Stimulated activated CD4-positive, alpha-beta T cell treated with anti-CD3 and anti-CD28 coated beads, TNF-alpha, amount 100 ng/mL, for 24 hours (primary cell): ENCODE data around the gene CLCN3.
A peak's percentile ranks its signal among the peaks of the same experiment; 100 is the strongest.
"Not testable (repeated sequence)": the region's sequence is repeated elsewhere in the genome, so short reads cannot be mapped to it uniquely, and the experiment has no call there.

Experiments
- DNase-seq, 3 experiments: peaks; one replicate each; pipeline ENCODE4 v3.0.0-alpha.2; 2020; ENCODE audit warnings: low read depth in 3 of 3

CLCN3 gene

GRCh38 chr4:169655401-169655800 lies 35.0 kb downstream of the CLCN3 start:
- DNase-seq, result no peak

GRCh38 chr4:169657470-169658107 lies 37.2 kb downstream of the CLCN3 start:
- no peak for DNase-seq

- DNase-seq, result no peak
Measured at GRCh38 chr4:169658196-169658595, 37.8 kb downstream of the CLCN3 start.

DNA sequence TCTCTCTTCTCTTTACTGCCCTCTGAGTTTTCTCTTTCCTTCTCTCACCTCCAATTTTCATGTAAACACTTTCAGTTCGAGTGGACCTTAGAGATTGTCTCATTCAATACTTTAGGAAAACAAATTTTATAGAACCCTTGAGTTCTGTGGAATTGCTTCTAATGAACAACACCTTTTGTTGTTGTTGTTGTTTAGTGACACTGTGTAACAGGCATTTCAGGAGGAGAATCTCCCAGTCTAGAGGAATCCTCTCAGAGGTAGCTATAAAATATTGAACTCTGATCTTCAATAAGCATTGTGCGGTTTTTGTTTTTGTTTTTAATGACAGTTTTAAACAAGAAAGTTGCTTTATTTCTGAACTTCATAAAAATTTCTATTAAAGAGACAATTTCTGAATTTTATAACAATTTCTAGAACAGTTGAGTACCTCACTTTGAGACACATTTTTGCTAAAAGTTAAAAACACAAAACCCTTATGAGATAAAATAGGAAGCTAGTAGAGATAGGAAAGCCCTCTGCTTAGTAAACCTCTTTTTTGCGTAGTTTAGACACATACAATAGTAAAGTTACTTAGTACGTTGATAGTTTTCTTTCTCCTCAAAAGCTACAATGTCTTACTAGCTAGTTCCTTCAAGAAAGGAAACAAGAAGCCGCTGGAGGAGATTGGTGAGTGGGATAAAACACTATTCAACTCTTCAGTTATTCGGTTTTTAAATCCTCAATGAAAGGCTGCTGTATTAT lies 38.8 kb downstream of the CLCN3 start:
- no peak for DNase-seq

DNA sequence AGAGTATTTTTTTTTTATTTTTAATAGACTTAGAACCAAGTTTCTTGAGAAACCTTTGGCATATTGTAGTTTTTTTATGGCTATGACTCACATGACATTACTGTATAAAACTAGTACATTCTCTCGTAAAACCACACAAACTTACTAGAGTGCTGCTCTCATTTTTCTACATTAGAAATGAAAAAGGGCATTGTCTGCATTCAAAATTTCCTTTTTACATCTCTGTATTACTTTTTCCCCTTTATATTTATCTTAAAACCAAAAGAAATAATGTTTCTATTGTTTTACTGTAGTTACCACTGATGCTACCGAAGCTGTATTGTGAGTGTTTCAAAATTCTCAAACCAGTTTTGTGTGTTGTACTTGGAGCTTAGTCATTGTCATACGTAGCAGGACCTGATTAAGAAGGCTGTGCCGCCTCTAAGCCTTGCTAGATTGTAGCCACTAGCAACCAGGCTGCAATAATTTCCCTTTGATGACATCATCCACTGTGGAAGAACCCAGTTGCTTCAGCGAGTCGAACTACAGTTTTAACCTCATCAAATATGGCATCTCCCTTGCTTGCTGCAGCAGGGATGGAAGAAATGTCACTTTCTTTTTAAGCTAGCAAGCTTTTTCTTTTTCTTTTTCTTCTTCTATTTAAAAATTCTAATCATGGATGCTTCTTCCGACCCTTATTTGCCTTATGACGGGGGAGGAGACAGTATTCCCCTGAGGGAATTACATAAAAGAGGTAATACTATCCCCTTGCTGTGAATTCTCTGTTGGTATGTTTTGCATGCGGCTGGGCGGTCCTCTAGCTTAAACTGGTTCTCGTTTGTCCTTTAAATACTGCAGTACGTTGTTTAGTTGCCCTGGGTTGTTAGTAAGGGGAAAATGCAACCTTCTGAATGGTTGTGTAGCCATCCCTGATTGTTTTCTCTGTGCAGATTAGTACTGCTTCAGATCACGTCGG lies 39.6 kb downstream of the CLCN3 start:
- peak; percentile 35 to 54 (median 50) for DNase-seq

DNA sequence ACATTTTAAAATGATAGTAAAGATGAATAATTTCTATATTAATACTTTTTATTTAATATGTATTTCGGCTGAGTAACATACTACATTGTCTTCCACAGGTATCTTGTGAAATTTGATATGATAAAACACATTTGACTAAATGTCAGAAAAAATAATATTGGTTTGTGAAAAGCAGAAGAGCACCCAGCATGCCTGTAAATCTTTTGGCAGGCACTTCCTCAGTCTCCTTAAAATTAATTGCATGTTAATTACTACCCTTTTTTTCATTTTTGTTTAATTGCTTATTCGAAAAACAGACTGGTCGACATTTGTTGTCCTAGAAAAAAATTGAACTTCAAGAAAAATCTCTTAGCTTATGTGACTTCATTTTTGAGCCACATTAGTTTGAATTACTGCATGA lies 40.6 kb downstream of the CLCN3 start:
- DNase-seq, result no peak

DNA sequence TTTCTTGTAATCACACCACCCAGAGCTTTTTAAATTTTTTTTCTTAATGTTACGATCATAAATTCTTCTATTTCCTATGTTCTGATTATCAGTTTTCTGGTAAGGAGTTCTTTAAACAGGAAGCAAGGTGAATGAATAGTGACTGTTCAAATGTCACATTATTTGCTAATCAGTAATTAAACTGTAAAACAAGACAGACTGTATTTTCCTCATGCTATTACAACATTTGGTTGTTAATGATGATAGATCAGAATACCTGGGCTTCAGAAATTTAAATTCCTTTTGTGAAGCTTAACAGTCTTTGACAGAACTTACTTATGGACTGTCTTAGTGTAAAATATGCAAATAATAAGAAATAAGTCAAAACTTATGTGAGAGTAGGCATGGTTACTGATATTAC lies 41.4 kb downstream of the CLCN3 start:
- DNase-seq, result no peak

DNA sequence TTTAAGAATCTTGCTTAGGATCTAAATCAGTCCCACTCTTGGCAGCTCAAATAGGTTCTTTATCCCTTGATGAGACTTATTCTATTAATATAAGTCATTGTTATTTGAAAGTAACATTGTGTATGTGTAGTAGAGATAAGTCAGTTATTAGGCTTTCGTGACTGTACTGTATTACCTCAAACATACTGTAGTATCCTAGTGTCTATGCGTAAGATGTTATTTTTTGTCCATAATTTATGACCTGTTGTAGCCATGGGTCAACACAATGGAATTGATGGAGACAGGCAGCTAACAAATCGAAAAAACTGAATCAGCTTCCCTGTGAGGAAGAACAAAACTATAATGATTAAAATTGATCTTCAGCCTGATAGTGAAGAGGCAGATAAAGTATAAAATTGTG lies 41.8 kb downstream of the CLCN3 start:
- DNase-seq, result no peak

DNA sequence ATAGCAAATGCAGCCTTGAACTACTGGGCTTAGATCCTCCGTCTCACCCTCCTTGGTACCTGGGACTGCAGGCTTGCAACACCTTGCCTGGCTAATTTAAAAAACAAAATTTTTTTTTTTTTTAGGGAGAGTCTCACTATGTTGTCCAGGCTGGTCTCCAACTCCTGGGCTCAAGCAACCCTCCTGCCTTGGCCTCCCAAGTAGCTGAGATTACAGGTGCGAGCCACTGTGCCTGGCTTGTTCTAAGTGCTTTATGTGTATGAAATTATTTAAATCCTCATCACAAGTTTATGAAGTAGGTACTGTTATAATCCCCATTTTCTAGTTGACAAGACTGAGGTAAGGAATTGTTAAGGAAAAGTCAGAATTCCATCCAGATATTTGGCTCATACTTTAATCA lies 43.0 kb downstream of the CLCN3 start:
- no peak for DNase-seq

- no peak for DNase-seq
Measured at GRCh38 chr4:169663831-169664230, 43.5 kb downstream of the CLCN3 start.

- no peak for DNase-seq
Measured at GRCh38 chr4:169664615-169665014, 44.2 kb downstream of the CLCN3 start.

GRCh38 chr4:169665046-169665737 lies 44.8 kb downstream of the CLCN3 start:
- DNase-seq, result no peak

DNA sequence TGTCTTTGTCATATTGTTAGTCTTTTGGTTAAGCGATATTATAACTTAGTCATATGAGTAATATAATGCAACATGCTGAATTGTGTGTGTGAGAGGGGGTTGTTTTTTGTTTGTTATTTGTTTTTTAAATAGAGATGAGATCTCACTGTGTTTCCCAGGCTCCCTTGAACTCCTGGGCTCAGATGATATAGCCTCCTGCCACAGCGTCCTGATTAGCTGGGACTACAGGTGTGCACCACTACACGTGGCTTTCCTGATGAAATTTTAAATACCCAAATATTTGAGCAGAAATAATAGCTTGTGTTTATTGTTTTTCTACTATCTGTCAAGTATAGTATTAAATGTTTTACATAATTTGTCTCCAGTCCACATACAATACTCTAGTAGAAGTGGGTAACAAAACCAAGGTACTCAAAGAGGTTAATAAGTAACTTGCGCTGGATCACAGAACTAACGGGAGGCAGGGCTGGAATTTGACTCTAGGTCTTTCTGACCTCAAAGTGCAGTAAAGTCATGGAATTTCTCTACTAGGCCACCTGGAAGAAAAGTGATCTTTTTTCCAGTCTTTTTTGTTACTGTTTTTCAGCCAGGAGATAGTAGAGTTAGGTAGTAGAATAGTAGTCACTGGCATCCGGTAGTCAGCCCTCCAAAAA lies 47.8 kb downstream of the CLCN3 start:
- DNase-seq, result no peak

GRCh38 chr4:169675825-169676224 lies 55.4 kb downstream of the CLCN3 start:
- no peak for DNase-seq

GRCh38 chr4:169677150-169677748 lies 56.9 kb downstream of the CLCN3 start:
- no peak for DNase-seq

GRCh38 chr4:169678486-169678885 lies 58.1 kb downstream of the CLCN3 start:
- DNase-seq, result not testable (repeated sequence)

GRCh38 chr4:169678951-169679591 lies 58.7 kb downstream of the CLCN3 start:
- DNase-seq, result not testable (repeated sequence)

GRCh38 chr4:169682372-169683047 lies 62.1 kb downstream of the CLCN3 start:
- no peak for DNase-seq

DNA sequence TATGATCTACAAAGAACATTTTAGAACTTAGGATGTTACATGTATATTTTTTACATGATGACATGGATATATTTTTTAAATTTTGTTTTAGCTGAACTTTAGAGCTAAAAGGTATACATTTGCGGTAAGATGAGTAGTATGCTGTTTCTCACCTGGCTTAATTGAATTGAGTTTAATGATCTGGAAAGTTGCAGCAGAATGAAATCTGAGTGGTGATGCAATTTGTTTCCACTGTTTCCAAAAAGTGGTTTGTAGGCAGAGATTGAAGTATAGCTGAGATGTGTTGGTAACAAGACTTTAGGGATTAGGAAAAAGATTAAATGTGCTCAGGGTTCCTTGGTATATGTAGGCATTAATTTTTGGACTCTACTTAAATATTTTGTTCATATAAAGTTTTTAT lies 69.3 kb downstream of the CLCN3 start:
- DNase-seq, result no peak

DNA sequence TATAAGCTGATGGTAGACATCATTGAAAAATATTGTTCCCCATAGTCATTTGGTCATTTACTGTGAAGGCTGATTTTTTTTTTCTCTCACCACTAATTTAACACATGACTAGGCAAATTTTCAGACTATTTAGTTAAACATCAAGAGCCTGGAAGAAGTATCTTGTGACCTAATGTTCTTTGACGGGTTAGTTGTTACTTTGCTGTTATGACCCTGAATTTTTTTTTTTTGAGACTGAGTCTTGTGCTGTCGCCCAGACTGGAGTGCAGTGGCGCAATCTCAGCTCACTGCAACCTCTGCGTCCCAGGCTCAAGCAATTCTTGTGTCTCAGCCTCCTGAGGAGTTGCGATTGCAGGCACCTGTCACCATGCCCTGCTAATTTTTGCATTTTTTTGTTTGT lies 70.4 kb downstream of the CLCN3 start:
- no peak for DNase-seq
